ENCODE data around the gene BRMS1L.

The BRMS1L gene

GRCh38 chr14:35866595-35867279 lies 40.6 kb downstream of the BRMS1L start:
- no peak for DNase-seq

GRCh38 chr14:35867280-35867629 lies 41.1 kb downstream of the BRMS1L start:
- DNase-seq: peak; percentile 52

- no peak for DNase-seq
Observed at GRCh38 chr14:35875296-35875695, 49.2 kb downstream of the BRMS1L start.

- no peak for DNase-seq
Observed at GRCh38 chr14:35877276-35877675, 51.1 kb downstream of the BRMS1L start.

GRCh38 chr14:35878272-35879150 lies 52.4 kb downstream of the BRMS1L start:
- peak; percentile 88 for DNase-seq

GRCh38 chr14:35879151-35879648 lies 53.1 kb downstream of the BRMS1L start:
- no peak for DNase-seq

- peak; percentile 12 for DNase-seq
Observed at GRCh38 chr14:35879654-35880249, 53.6 kb downstream of the BRMS1L start.

DNA sequence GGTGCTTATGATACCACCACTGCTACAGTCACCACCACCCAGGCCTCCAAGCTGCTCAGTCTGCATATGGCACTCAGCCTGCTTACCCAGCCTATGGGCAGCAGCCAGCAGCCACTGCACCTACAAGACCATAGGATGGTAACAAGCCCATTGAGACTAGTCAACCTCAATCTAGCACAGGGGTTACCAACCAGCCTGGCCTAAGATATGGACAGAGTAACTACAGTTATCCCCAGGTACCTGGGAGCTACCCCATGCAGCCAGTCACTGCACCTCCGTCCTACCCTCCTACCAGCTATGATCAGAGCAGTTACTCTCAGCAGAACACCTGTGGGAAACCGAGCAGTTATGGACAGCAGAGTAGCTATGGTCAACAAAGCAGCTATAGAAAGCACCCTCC lies 55.1 kb downstream of the BRMS1L start:
- no peak for DNase-seq

DNA sequence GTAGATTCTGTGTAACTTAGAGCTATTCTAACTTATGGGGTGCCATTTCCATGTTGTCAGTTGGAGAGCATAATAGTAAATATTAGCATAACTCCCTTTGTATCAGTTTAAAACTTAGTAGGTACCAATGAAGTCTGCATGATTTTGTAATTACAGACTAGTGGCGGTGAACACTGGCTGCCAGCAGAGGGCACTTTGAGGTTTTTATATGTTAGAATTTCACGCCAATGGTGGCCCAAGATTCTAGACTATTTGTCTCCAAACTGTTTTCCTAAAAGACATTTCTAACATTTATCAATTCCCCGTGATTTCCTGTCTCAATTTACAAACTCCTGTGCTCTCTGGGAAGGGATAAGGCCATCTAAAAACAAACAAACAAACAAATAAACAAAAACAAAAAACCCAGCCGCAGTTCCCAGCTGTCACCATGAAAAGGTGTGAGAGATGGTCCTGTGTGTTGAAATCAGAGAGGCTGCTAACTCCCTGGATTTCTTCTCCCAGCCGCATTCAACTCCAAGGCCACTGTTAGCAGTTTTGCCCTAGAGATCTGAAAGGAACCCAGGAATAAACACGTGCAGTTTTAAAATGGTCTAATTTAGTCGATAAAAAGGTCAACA lies 57.6 kb downstream of the BRMS1L start:
- peak; percentile 19 for DNase-seq

DNA sequence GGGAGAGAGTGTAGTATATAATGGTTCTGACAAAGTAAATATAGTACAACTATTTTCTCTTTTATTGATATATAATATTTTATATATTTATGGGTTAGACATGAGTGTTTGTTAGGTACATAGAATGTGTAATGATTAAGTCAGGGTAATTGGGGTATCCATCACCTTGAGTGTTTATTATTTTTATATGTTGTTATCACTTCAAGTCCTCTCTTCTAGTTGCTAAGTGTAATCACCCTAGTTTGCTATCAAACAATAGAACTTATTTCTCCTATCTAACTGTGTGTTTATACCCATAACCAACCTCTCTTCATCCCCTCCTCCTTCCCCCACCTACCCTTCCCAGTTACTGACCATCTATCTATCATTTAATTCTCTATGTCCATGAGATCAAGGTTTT lies 64.2 kb downstream of the BRMS1L start:
- no peak for DNase-seq

DNA sequence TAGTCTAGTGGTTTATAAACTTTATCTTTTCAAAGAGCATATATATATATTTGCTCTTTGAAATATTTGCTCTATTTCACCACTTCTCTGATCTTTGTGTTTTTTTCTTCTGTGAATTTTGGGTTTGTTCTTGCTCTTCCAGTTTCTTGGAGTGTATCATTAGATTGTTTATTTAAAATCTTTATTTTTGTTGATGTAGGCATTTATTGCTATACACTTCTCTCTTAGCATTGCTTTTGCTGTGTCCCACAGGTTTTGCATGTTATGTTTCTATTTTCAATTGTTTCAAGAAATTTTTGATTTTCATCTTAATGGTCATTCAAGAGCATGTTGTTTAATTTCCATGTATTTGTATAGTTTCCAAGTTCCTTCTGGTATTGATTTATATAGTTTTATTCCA lies 69.1 kb downstream of the BRMS1L start:
- no peak for DNase-seq

DNA sequence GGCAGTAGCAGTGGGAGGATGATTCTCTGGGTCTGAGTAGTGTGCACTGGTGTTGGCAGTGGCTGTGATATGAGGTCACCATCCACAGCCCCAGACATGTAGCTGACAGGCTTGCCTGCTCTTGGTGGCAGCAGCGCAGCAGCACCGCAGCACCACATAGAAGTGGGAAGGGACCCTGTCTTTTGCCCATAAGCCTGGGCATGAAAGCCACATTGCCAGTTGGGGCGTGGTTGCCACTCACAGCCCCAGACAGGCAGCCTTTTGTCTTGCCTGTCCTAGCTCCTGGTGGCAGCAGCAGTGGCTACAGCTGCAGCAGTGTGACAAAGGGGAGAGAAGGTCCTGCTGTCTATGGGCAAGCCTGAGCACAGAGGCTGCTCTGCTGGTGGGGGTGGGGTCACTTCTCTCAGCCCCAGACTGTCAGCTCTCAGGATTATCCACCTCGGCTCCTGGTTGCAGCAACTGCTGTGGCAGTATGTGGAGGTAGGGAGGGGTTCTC lies 71.5 kb downstream of the BRMS1L start:
- no peak for DNase-seq

- DNase-seq: no peak
Observed at GRCh38 chr14:35898217-35898775, 72.2 kb downstream of the BRMS1L start.

GRCh38 chr14:35900741-35901140 lies 74.6 kb downstream of the BRMS1L start:
- DNase-seq: no peak

- DNase-seq: no peak
Observed at GRCh38 chr14:35909665-35910064, 83.5 kb downstream of the BRMS1L start.

GRCh38 chr14:35910191-35910590 lies 84.1 kb downstream of the BRMS1L start:
- DNase-seq: no peak

DNA sequence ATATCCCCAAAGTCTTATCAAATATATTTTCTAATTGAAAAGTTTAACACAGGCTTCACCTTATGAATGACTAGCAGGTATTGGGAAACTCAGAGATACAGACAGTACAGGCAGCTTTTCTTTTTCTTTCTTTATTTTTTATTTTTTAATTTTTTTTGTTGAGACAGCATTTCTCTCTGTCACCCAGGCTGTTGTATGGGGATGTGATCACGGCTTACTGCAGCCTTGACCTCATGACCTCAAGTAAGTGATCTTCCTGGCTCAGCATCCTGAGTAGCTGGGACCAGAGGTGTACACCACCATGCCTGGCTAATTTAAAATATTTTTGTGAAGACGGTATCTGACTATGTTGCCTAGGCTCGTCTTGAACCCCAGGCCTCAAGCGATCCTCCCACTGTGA lies 85.0 kb downstream of the BRMS1L start:
- DNase-seq: no peak

DNA sequence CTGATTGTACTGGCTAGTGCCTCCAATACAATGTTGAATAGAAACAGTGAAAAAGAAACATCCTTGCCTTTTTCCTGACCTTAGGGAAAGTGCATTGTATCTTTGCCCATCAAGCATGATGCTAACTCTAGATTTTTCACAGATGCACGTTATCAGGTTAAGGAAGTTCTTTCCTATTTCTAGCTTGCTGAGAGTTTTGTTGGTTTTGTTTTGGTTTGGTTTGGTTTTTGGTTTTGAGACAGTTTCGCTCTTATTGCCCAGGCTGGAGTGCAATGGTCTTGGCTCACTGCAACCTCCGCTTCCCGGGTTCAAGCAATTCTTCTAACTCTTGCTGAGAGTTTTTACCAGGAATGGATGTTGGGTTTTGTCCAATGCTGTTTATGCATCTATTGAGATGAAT lies 89.0 kb downstream of the BRMS1L start:
- no peak for DNase-seq

DNA sequence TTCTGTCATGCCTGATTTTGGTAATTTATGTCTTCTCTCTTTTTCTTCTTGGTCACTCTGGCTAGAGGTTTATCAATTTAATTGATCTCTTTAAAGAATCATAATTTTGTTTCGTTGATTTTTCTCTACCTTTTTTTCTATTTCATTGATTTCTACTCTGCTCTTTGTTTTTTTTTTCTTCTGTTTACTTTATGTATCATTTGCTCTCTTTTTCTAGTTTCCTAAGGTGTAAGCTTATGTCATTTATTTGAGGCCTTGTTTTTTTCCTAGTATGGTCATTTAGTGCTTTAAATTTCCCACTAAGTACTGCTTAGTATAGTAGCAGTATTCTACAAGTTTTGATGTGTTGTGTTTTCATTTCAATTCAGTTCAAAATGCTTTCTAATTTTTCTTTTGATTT lies 89.6 kb downstream of the BRMS1L start:
- no peak for DNase-seq

All from fibroblast of skin of back (primary cell).